G401 (cell line): ENCODE data around the gene PDE10A. TPM values are rescaled to one million over a fixed set of nuclear protein-coding genes. Genes with fewer than 3 reads are reported as not detected.
"Not testable (repeated sequence)": the region's sequence is repeated elsewhere in the genome, so short reads cannot be mapped to it uniquely, and the experiment has no call there.

Experiments
- DNase-seq: peaks from one replicate; pipeline ENCODE4 v3.0.0-alpha.2; 2015; ENCODE audit warnings: low spot score
- in situ Hi-C: cut with HindIII; loops from 2 replicates; pipeline ENCODE4 v1.10.0; 2016; ENCODE audit warnings: low sequenced_read_pairs, mixed read lengths
- total RNA-seq: library from RNA; depleted of rRNA; stranded (reverse); fragments of >200 nt; shearing (Covaris generic); gene quantifications from 2 replicates; pipeline ENCODE4 v1.2.3, GENCODE V29; 2014

Gene PDE10A
- total RNA-seq, 1 experiment from 2014 or later = not detected

DNA sequence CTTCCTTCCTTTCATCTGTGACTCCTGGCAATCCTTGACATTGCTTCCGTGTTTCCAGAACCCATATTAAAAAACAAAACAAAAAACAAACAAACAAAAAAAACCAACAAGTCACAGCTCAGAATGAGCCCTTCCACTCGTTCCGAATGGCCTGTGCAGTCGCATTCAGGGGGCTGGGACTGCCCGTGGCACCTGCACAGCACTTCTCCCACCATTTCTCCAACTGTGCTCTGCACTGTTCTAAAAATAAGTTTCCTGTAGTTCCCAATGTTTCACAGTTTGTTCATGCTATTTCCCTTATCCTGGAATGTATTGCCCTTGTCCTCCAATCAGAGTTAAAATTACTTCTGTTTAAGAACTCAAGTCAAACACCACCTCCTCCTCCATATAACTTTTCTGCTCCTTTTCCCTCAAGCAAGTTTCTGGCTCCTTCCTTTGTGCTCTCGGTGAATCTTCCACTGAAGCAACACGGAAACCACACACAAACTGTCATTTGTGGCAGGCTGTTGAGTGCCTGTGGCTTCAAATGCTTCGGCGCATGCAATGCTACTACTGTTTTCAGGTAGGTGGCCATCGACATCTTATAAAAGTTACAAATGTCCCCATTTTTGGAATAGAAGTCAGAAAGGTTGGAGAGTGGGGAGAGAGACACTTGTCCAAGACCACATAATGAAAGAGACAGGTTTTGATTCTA, 57.7 kb downstream of the PDE10A start:
- DNase-seq = no peak

DNA sequence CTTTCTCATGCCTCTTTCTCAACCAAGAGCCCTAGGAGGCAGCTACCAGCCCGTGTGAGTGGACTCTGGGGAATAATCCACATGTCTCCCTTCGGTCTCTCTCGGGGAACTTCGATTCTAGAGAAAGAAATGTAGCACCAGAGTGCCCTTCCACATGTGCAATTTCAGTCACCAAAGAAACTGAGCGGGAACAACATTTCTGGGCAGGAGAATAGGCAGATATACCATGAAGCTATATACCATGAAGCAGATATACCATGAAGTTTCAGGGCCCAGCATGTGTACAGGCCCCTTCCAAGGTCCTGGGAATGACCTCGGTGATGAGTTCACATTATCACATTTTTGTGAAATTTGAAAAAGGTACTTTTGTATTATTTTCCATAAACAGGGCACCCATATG, 60.8 kb downstream of the PDE10A start:
- in situ Hi-C loops = no loop called here
- no peak for DNase-seq

More for the DNA sequence above, 57.7 kb downstream of the PDE10A start:
- in situ Hi-C loops = no loop called here

DNA sequence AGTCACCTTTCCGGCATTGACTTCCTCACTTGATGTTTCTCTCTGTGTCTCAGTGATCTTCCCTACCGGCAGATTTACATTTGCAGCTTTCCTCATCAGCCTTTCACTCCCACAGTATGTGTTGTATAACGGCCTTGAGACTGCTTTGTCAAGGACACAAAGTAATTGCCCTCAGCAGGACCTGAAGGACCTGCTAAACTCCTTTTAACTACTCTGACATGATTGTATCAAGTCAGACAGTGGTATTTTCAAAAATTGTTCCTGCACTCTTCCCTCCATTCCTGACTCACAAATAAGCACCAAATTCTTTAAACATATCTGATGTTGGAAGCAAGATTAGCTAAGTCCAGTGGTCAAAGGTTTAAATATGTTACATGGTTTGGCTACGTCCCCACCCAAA, 62.4 kb downstream of the PDE10A start:
- in situ Hi-C loops = no loop called here
- peak; percentile 11 for DNase-seq

DNA sequence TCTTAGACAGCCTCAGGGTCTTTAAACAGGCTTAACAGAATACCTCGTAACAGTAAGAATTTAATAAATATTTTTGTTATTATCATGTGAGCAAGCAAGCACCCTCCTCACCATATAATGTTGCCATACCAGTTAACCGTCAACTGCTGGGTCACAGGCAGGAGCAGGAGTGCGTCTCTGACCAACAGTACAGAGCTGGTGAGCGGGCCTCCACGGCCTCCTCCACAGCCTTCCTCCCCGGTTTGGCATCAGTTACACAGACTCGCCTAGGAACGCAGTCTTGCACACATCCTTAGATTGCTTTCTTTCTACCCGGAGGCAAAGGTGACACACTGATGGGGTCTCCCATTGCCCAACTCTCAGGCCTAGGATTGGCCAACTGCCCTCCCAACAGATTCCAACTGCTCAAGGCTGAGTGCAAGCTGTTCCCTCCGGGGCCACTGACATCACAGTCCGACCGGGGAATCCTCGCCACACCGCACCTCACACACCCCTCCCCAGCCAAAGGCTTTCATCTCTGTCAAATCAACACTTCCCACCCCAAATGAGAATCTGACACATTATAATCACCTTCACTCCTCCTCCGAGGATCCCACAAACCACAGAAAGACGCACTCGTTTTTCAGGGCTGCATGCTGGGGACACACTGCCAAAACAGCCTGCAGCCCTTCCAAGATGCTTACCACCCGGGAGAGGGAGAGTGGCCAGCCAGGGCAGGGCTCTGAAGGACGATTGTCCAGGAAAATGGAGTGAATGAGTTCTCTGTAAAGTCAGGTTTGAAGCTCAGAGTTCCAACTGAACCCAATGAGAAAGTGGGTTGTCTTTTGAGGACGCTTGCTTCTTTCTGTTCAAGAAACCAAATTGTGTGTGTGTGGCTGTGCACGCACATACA, 63.2 kb downstream of the PDE10A start:
- peak; percentile 63 for DNase-seq
- in situ Hi-C loops = no loop called here

DNA sequence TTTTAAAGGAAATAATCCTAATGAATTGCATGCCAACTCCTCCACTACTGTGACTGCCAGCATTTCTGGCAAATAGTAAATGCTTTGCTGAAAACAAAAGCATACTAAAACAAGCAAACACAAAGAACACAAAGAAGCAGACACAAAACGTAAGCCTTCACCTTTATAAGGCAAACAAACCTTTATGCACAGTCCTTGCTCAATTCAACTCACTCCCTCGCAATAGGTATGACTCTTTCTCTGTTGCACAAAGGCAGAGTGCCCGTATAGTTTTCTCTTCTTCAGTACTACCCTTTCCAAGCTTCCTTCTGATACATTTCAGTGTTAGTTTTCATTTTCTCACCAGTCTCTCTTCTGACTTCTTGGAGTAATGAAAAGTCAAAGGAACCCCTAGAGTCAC, 63.9 kb downstream of the PDE10A start:
- DNase-seq = no peak
- in situ Hi-C loops = no loop called here

DNA sequence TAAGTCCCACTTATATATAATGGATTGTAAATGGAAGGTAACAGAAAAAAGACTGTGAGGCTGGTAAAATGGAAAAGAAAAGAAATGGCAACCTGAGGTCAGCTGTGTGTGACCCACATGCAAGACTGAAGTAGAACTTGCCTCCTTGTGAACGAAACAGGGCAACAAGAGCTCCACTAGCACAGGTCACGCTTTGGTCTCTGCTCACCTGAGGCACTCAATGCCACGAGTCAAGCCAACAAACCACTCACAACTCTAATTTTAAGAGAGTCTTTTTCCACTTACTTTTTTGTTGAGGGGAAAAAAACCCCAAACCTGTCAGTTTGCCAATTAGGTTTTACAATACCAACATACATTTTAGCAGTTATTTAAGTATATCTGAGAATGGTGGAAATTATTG, 65.2 kb downstream of the PDE10A start:
- no peak for DNase-seq
- in situ Hi-C loops = no loop called here

DNA sequence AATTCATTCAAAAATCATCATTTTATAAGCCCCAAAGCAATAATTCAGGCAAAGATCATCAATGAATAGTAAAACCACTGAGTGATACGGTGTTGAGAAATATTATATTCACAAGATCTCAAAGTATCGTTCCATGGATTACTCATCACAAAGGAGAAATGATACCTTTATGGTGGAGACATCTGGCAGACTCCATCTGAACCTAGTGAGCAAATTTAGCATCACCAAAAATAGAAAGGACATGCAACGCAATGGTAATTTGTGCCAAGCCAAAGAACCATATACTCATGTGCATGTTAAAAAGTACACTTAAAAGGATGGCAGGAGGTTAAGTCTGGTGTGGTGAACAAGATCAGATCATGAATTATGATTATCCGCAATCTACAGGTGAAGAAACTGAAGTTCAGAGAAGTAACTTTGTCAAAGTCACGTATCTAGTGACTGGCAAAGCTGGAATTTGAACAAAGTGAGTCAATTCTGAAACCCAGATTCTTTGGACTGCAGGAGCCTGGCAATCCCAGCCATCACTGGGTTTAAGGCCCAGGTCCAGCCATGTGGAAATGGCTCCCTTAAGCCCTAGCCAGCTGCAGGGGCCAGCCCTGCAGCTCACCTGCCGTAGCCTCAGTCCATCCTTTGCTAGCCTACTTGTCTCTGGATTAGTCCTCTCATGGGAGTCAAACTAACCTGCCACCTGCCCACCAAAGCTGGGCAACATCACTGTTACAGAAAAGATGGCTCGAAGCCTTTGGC, 68.3 kb downstream of the PDE10A start:
- in situ Hi-C loops = no loop called here
- no peak for DNase-seq

DNA sequence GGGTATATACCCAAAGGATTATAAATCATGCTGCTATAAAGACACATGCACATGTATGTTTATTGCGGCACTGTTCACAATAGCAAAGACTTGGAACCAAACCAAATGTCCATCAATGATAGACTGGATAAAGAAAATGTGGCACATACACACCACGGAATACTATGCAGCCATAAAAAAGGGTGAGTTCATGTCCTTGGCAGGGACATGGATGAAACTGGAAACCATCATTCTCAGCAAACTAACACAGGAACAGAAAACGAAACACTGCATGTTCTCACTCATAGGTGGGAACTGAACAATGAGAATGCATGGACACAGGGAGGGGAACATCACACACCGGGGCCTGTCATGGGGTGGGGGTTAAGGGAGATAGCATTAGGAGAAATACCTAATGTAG, 70.1 kb downstream of the PDE10A start:
- in situ Hi-C loops, DNase-seq: not testable (repeated sequence)

DNA sequence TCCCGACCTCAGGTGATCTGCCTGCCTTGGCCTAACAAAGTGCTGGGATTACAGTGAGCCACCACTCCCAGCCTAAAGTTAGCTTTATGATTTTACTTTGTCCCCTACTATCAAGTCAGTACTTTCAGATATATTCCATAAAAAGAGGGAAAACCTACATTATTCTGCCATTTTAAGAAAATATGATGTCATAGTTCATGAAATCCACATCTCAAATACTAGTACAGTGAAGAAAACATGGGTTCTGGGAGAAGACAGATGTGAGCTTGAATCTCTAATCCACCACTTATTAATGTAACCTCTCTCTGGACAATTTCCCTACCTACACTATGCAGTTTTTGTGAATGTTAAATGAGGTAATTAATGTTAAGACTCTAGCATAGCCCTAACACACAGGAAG, 74.5 kb downstream of the PDE10A start:
- in situ Hi-C loops = no loop called here
- DNase-seq = no peak

DNA sequence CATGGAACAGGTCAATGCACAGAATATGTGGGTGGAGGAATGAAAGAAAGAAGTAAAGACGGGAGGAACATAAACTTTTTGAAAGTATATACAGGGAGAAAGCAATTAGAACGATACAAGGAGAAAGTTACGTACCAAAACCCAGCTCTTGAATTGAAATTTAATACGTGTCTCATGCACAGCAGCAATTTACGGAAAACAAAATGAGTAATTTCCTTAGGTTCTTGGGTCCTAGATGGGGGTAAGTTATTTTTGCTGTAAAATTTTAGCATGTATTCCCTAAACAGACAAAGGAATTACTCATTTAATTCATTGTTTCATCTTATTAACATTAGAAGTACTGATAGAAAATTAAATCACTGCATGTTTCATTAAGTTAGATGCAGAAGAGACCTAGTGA, 75.8 kb downstream of the PDE10A start:
- no peak for DNase-seq
- in situ Hi-C loops = no loop called here

DNA sequence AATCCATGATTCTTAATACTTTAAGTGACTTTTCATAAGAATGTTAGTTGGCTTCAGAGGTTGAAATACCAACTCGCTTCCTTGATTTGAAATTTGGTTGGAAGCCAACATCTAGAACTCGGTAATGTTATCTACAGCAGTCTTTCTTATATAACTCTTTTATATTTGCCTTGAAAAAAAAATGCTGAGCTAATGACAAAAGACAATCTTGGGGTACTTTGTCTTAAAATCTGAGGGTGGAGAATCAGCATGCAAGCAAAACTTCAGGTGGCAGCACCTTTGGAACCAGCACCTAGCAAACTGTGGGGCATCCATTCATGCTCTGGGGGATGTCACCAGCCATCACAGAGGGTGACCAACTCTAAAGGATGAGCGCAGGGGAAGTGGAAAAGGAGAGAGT, 76.3 kb downstream of the PDE10A start:
- DNase-seq = no peak
- in situ Hi-C loops = no loop called here

DNA sequence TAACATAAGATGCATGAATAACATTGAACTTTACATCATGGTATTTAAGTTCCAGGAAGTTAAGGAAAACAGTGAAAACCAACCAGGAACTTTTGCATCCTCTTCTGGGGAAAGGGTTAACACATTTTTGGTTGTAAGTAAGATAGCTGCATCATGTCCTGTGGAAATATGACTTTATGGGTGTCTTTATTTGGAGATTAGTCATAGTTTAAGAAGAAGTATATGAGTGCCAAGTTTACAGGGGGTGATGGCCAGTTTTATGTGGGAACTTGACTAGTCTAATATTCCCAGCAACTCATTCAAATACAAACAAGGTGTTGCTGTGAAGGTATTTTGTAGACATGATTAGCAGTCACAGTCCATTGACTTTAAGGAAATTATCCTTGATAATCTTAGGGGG, 78.0 kb downstream of the PDE10A start:
- DNase-seq = no peak
- in situ Hi-C loops = no loop called here

DNA sequence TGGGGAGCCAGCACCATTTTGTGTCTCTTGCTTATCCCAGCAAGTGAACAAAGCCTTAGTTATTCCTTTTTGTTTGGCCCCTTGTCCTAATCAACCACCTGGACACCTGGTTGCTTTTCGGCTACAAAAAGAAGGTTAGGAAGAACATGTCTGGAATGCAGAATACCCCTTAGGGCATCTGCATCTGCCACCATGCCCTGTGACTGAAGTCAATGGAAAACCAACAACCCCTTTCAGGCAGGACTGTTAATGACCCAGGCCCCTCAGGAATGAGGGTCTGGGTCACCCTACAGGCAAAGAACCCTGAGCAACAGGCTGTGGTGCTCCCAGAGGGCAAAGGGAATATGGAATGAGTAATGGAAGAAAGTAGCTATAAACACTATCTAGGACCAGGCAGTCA, 78.5 kb downstream of the PDE10A start:
- DNase-seq = no peak
- in situ Hi-C loops = no loop called here

DNA sequence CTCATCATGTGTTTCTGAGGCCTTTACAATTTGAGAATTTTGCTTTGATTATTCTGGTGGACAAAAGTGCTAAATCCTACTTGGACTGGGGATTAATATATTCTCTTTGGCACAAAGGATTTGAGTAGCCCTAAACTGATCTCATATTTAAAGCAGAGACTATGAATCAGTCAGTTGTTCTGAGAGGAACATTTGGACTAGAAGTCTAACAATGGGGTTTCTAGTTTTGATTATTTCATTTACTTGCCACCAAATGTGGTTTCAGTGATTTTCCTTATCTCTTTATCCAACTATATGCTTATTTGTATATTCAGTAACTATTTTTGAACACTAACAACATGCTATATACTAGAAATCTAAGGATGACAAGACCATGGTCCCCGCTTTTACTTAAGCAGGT, 81.4 kb downstream of the PDE10A start:
- DNase-seq = no peak
- in situ Hi-C loops = no loop called here

DNA sequence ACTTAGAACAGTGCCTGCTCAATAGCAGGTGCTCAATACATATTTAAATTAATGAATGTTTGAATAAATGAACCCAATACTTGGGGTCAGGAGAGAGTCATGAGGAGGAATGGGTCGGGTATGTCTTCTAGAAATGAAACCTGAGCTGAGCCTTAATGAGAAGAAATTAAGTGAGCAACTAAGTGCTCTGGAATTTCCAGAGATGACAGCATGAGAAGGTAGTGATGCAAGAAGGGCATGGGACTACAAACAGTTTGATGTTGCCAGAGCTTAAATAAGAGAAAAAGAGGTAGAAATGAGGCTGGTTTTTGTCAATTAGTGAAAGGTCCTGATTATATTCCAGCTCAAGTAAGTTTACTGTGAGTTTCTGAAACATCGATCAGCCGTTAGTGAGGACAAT, 82.9 kb downstream of the PDE10A start:
- in situ Hi-C loops = no loop called here
- DNase-seq = no peak

DNA sequence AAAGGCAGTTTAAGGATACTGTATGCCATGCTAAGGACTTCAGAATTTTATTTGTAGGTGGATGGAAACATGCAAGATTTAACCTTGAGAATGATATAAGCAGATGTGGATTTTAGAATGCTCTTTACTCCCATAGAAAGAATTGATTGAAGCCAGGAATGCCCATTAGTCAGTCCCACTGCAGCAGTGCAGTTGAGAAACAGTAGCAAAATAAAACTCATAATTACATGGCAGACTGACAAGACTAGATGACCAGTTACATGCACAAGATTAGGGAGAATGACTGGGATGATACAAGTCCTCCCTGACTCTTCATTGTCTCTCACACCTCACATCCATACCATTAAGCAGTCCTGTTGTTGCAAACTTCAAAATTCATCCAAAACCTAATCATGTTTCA, 83.9 kb downstream of the PDE10A start:
- DNase-seq = no peak
- in situ Hi-C loops = no loop called here

DNA sequence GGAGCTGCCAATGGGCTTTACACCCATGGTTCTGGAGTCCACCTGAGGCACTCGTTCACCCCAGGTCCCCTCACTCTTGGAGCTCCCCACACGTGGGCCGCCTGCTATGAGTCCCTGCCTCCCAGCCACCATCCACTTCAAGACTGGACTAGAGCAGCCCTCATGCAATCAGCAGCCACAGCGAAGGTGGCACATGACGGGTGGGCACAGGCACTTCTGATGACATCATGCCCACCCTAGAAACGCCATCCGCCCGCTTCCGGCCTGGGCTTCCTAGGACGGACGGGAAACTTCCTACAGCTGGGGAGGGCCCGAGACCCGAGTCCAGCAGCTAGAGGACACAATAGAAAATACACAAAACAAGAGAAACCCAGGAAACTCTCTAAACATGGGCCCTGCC, 85.5 kb downstream of the PDE10A start:
- no peak for DNase-seq
- in situ Hi-C loops = no loop called here

DNA sequence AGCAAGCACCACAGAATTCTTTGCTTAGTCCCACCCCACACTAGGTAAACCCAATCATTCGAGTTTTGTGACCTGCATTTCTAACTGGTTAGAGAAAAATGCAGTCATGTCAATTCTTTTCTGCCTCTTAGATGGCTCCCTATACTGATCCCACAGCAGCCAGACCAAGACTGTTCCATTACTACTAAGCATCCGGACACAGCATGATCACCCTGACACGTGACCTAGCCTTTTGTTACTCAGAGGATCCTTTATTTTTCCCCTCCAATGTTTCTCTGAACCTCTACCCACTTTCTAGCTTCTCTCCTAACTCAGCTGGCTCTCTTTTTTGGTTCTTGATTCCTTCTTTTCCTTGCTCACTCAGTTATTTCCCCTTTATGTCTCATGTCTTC, 87.9 kb downstream of the PDE10A start:
- in situ Hi-C loops = no loop called here
- DNase-seq = no peak

DNA sequence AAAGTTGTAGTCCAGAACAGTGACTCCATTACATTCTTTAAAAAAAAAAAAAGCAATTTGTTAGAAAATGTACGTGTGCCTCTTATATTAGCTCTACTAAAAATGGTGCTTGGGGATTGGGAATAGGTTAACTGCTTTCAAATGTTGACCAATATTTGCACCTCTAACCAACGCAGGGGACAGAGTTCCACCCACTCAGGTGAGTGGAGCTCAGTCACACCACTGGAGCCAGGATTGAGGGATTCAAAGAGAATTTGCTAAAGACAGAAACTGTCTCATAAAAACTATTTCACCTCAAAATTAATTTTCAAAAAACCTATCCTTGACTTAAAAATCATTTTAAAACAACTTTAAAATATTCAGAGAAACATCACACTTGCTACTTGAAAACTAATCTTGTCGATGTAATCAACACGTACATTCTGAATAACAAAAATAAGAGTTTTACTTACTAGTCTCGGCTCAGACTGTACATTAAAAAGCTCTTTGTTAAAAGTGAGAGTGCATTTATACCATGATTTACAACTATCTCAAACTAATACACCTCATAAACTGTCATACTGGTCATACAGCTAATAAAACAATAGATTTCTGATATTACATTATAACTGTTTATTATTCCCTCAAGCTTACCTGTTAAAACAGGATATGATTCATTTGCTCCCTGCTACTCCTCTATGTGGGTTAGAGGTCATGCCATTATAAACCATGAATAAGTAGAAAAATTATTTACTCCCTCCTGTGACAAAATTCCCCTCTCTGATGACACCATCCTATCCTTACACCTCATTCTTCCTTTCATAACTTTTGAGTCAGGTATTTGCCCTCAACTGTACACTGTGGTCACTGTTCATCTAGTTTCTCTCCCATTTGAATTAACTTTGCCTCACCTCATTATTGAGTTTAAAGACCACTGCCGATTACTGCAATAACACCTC, 88.6 kb downstream of the PDE10A start:
- in situ Hi-C loops = no loop called here
- no peak for DNase-seq
